H1 (cell line): Measurements from ENCODE around the gene CDK5RAP2. TPM values are rescaled to one million over a fixed set of nuclear protein-coding genes. Genes with fewer than 3 reads are reported as not detected.

Source experiments
- CTCF ChIA-PET: fragments of 300-600 bp; sonication (Branson Sonifier 250); formaldehyde crosslinking; loops from one replicate; lab custom pipeline; 2021; ENCODE audit not compliant: partially characterized antibody; lab: Charles Lee
- POLR2A ChIA-PET: fragments of 300-600 bp; sonication (Branson Sonifier 250); formaldehyde crosslinking; loops from one replicate; lab custom pipeline; 2021; ENCODE audit warnings: inconsistent platforms; ENCODE audit not compliant: partially characterized antibody; lab: Charles Lee
- DNase-seq, 2 experiments: peaks; one replicate each; pipeline versions ENCODE4 v3.0.0 to v3.0.0-alpha.2; 2010 to 2022; ENCODE audit warnings: low spot score in 2 of 2, low read depth in 1 of 2, mixed read lengths in 1 of 2
- FAIRE-seq: peaks from 2 replicates; lab custom pipeline; 2011; peaks lifted over from hg19 to GRCh38; lab: Jason Lieb, UNC
- H2AFZ ChIP-seq: 2 replicates; pipeline ENCODE4 v1.8.1; 2012; ENCODE audit warnings: low read length, inconsistent platforms
- H2AK5ac ChIP-seq: 2 replicates; pipeline ENCODE4 v1.6.1; 2013; ENCODE audit warnings: low read depth, low read length
- H2BK120ac ChIP-seq: replicated peaks from 2 replicates; pipeline ENCODE3; 2013; ENCODE audit warnings: low read depth, low read length, inconsistent platforms
- H2BK12ac ChIP-seq: 2 replicates; pipeline ENCODE4 v1.6.1; 2013; ENCODE audit warnings: low read depth, low read length
- H2BK15ac ChIP-seq: 2 replicates; pipeline ENCODE4 v1.6.1; 2013; ENCODE audit warnings: low read length
- H2BK20ac ChIP-seq: 2 replicates; pipeline ENCODE4 v1.6.1; 2013; ENCODE audit warnings: low read length
- H2BK5ac ChIP-seq: 2 replicates; pipeline ENCODE4 v1.6.1; 2013; ENCODE audit warnings: low read depth, low read length
- H3K14ac ChIP-seq: 2 replicates; pipeline ENCODE4 v1.6.1; 2013; ENCODE audit warnings: inconsistent platforms; ENCODE audit not compliant: insufficient read length
- H3K18ac ChIP-seq: 2 replicates; pipeline ENCODE4 v1.6.1; 2013; ENCODE audit warnings: low read length; ENCODE audit errors: extremely low read depth
- H3K23ac ChIP-seq: 2 replicates; pipeline ENCODE4 v1.6.1; 2013; ENCODE audit warnings: inconsistent platforms; ENCODE audit not compliant: insufficient read length
- H3K23me2 ChIP-seq: 2 replicates; pipeline ENCODE4 v1.6.1; 2013; ENCODE audit warnings: low read depth, low read length
- H3K27ac ChIP-seq: 2 replicates; pipeline ENCODE4 v1.6.1; 2011; ENCODE audit warnings: low read depth, low read length, inconsistent platforms
- H3K27me3 ChIP-seq, 4 experiments: replicated peaks in 1 of 4; 1 replicate in 1 of 4; 2 replicates in 3 of 4; pipeline versions ENCODE4 v1.6.1 to v1.8.1; 2011 to 2013; ENCODE audit warnings: low read length in 3 of 4, mild to moderate bottlenecking in 3 of 4, inconsistent platforms in 2 of 4, mixed read lengths in 2 of 4, moderate library complexity in 1 of 4; ENCODE audit not compliant: control insufficient read depth in 3 of 4, insufficient read depth in 3 of 4; ENCODE audit errors: extremely low read depth in 1 of 4
- H3K36me3 ChIP-seq, 4 experiments: 2 replicates each; pipeline versions ENCODE4 v1.6.1 to v1.8.1; 2011 to 2013; ENCODE audit warnings: mild to moderate bottlenecking in 4 of 4, low read length in 3 of 4, moderate library complexity in 2 of 4, control low read depth in 1 of 4, inconsistent platforms in 1 of 4; ENCODE audit not compliant: insufficient read depth in 4 of 4, control insufficient read depth in 2 of 4
- H3K4ac ChIP-seq: replicated peaks from 2 replicates; pipeline ENCODE3; 2013; ENCODE audit warnings: low read length, low read depth, mixed read lengths, inconsistent platforms; ENCODE audit not compliant: insufficient read length
- H3K4me1 ChIP-seq, 4 experiments: replicated peaks in 1 of 4; 1 replicate in 1 of 4; 2 replicates in 3 of 4; pipeline versions ENCODE4 v1.6.1 to v1.8.1; 2011 to 2013; ENCODE audit warnings: low read length in 3 of 4, inconsistent platforms in 2 of 4, mixed read lengths in 1 of 4; ENCODE audit not compliant: insufficient read depth in 4 of 4, control insufficient read depth in 3 of 4
- H3K4me2 ChIP-seq, 2 experiments: 2 replicates each; pipeline versions ENCODE4 v1.6.1 to v1.8.1; 2011 to 2013; ENCODE audit warnings: low read depth in 2 of 2, low read length in 2 of 2, control low read depth in 1 of 2, inconsistent platforms in 1 of 2, mild to moderate bottlenecking in 1 of 2; ENCODE audit not compliant: insufficient read depth in 1 of 2
- H3K4me3 ChIP-seq, 4 experiments: fragments of 200-600, 300-600 bp in 1 of 4; sonication (generic), shearing (Covaris generic), sonication (Bioruptor Twin) in 1 of 4; 2 replicates each; pipeline versions ENCODE4 v1.5.1 to v1.8.1; 2011 to 2016; ENCODE audit warnings: low read length in 4 of 4, low read depth in 3 of 4, control low read depth in 2 of 4, inconsistent platforms in 2 of 4, mild to moderate bottlenecking in 2 of 4, mixed read lengths in 1 of 4, moderate library complexity in 1 of 4; ENCODE audit not compliant: insufficient read depth in 2 of 4; ENCODE audit errors: extremely low read depth in 1 of 4
- H3K56ac ChIP-seq: replicated peaks from 2 replicates; pipeline ENCODE3; 2013; ENCODE audit warnings: low read depth, mild to moderate bottlenecking, mixed read lengths, low read length, inconsistent platforms; ENCODE audit not compliant: insufficient read length
- H3K79me1 ChIP-seq: 2 replicates; pipeline ENCODE4 v1.6.1; 2013; ENCODE audit warnings: low read depth, low read length, control low read depth
- H3K79me2 ChIP-seq, 2 experiments: 2 replicates each; pipeline versions ENCODE4 v1.6.1 to v1.8.1; 2012 to 2013; ENCODE audit warnings: low read length in 2 of 2, mild to moderate bottlenecking in 2 of 2, inconsistent platforms in 1 of 2; ENCODE audit not compliant: insufficient read depth in 2 of 2, control insufficient read depth in 1 of 2
- H3K9ac ChIP-seq, 4 experiments: replicated peaks in 1 of 4; 1 replicate in 1 of 4; 2 replicates in 3 of 4; pipeline versions ENCODE4 v1.6.1 to v1.8.1; 2011 to 2013; ENCODE audit warnings: low read depth in 3 of 4, low read length in 3 of 4, control low read depth in 2 of 4, mild to moderate bottlenecking in 2 of 4, moderate library complexity in 2 of 4, inconsistent platforms in 1 of 4; ENCODE audit errors: extremely low read depth in 1 of 4
- H3K9me3 ChIP-seq, 2 experiments: 2 replicates each; pipeline versions ENCODE4 v1.6.1 to v1.8.1; 2012 to 2013; ENCODE audit warnings: mild to moderate bottlenecking in 2 of 2, moderate library complexity in 2 of 2, control low read depth in 1 of 2, inconsistent platforms in 1 of 2, low read depth in 1 of 2, low read length in 1 of 2, mixed read lengths in 1 of 2; ENCODE audit not compliant: insufficient read depth in 2 of 2
- H4K20me1 ChIP-seq, 2 experiments: replicated peaks in 1 of 2; 2 replicates each; pipeline versions ENCODE3 to v1.8.1; 2011 to 2013; ENCODE audit warnings: inconsistent platforms in 2 of 2, low read length in 2 of 2, mild to moderate bottlenecking in 1 of 2; ENCODE audit not compliant: insufficient read depth in 2 of 2, control insufficient read depth in 1 of 2
- H4K5ac ChIP-seq: 2 replicates; pipeline ENCODE4 v1.6.1; 2013; ENCODE audit warnings: low read length, low read depth, mixed read lengths, inconsistent platforms; ENCODE audit not compliant: insufficient read length
- H4K8ac ChIP-seq: 2 replicates; pipeline ENCODE4 v1.8.0; 2013; ENCODE audit warnings: mild to moderate bottlenecking, moderate library complexity, low read length, inconsistent platforms; ENCODE audit not compliant: insufficient read depth; ENCODE audit errors: extremely low read depth
- H4K91ac ChIP-seq: replicated peaks from 2 replicates; pipeline ENCODE3; 2013; ENCODE audit warnings: low read length, mixed read lengths, inconsistent platforms; ENCODE audit not compliant: insufficient read length
- MAX ChIP-seq: IDR thresholded peaks from 2 replicates; pipeline ENCODE4 v1.6.1; 2012; ENCODE audit warnings: inconsistent platforms
- SIN3A ChIP-seq, 2 experiments: IDR thresholded peaks in 1 of 2; conservative IDR thresholded peaks in 1 of 2; 2 replicates each; pipeline ENCODE4 v1.6.1; 2011 to 2012; ENCODE audit warnings: low read length in 2 of 2, improper control_type of control experiment in 1 of 2, low read depth in 1 of 2, mild to moderate bottlenecking in 1 of 2
- SIRT6 ChIP-seq: IDR thresholded peaks from one replicate; pipeline ENCODE4 v1.7.1; 2012; ENCODE audit warnings: low read length, inconsistent platforms
- TAF1 ChIP-seq: IDR thresholded peaks from 2 replicates; pipeline ENCODE4 v1.6.1; 2011; ENCODE audit warnings: mild to moderate bottlenecking, low read depth, low read length
- TAF7 ChIP-seq: optimal IDR thresholded peaks from 2 replicates; pipeline ENCODE3; 2011; ENCODE audit warnings: low read depth, mild to moderate bottlenecking, inconsistent platforms, low read length, moderate library complexity, borderline replicate concordance
- TBP ChIP-seq: IDR thresholded peaks from 2 replicates; pipeline ENCODE4 v1.6.1; 2011; ENCODE audit warnings: low read depth, low read length, improper control_type of control experiment
- WGBS, 2 experiments: shearing (Covaris generic) in 1 of 2; methylation state at CpG; one replicate each; pipeline versions ENCODE4 v1.1.6 to v1.1.7; 2013 to 2015; ENCODE audit warnings: low lambda C conversion rate in 2 of 2, mixed read lengths in 2 of 2, inconsistent platforms in 1 of 2, low coverage in 1 of 2, missing lambda C conversion rate in 1 of 2; ENCODE audit not compliant: insufficient replicate concordance in 2 of 2, insufficient coverage in 1 of 2, insufficient read length in 1 of 2; ENCODE audit errors: extremely low coverage in 1 of 2, missing lambda C conversion rate in 1 of 2; 5-methylcytosine and 5-hydroxymethylcytosine counted together
- long read RNA-seq, 2 experiments: library from RNA in 1 of 2; library from capped mRNA in 1 of 2; stranded (forward); transcript quantifications; one replicate each; pipeline ENCODE4 v2.0.0, GENCODE V29; 2021; ENCODE audit warnings: inconsistent platforms in 1 of 2
- polyA minus RNA-seq, 3 experiments: library from RNA; depleted of rRNA, polyadenylated mRNA; stranded (reverse); fragments of >200 nt; gene quantifications; 1 replicate in 2 of 3; 2 replicates in 1 of 3; pipeline ENCODE4 v1.2.3, GENCODE V29; 2011
- polyA plus RNA-seq, 7 experiments: library from polyadenylated mRNA; depleted of rRNA in 3 of 7; stranded (reverse) in 5 of 7; unstranded in 2 of 7; fragments of >200 nt in 5 of 7; fragments of 200-250 nt in 2 of 7; gene quantifications; 1 replicate in 5 of 7; 2 replicates in 1 of 7; 4 replicates in 1 of 7; pipeline versions ENCODE4 v1.2.1 to v1.2.3, GENCODE V29; 2011 to 2013; ENCODE audit warnings: missing spikeins in 2 of 7, mixed read lengths in 2 of 7
- total RNA-seq: library from RNA; stranded (reverse); fragmentation: NEBNext Ultra II Directional; extraction: Animal tissue kit (Norgen Biotek cat#: 25700); gene quantifications from 2 replicates; pipeline ENCODE4 v1.2.1, GENCODE V29; 2021

Gene CDK5RAP2
- total RNA-seq (47.4 and 49.4 TPM in 2 replicates), polyA plus RNA-seq (2011; rRNA removed) (18.0 and 19.8 TPM in 2 replicates), polyA minus RNA-seq (2011; rRNA and poly(A)+ RNA removed) (50.9 and 57.9 TPM in 2 replicates)
- 29.6 TPM for polyA plus RNA-seq (2011; cell fraction: cytosol; rRNA removed)
- 56.9 TPM for polyA plus RNA-seq (2011; cell fraction: nucleus; rRNA removed)
- 35.9 to 44.8 TPM (median 39.7 TPM) in 4 replicates for polyA plus RNA-seq (2012, experiment 1 of 2)
- 4.9 TPM for polyA plus RNA-seq (2012, experiment 2 of 2)
- polyA plus RNA-seq (2013, experiment 1 of 2) = 20.9 TPM
- polyA plus RNA-seq (2013, experiment 2 of 2) = 17.2 TPM
- polyA minus RNA-seq (2011; cell fraction: cytosol; rRNA and poly(A)+ RNA removed) = 24.5 TPM
- polyA minus RNA-seq (2011; cell fraction: nucleus; rRNA and poly(A)+ RNA removed) = 90.8 TPM
- long read RNA-seq, experiment 1, partial matches to known transcripts = 12 of 18 reads
- long read RNA-seq, experiment 1, other reads (novel, unspliced or antisense) = 3 of 18 reads
- long read RNA-seq, experiment 2, partial matches to known transcripts = 7 of 10 reads
- long read RNA-seq, experiment 2, other reads (novel, unspliced or antisense) = 3 of 10 reads

- Histone ChIP-seq H2BK5ac (peak within 1 kb of the TSS; percentile 87), H2BK12ac (peak within 1 kb of the TSS; percentile 27; the same call in 1 of the 2 replicates), H3K9me3 (no peaks in the 10 kb centered on the region), H3K18ac (peak within 1 kb of the TSS; percentile 78), H2BK120ac (no peak within 1 kb of the TSS), H3K14ac (no peak within 1 kb of the TSS), H4K5ac (peak within 1 kb of the TSS; percentile 37), H2BK15ac (peak within 1 kb of the TSS; percentile 92; the same call in 1 of the 2 replicates), H2AK5ac (no peak within 1 kb of the TSS), H3K56ac (peak within 1 kb of the TSS; percentile 39), H4K8ac (peak within 1 kb of the TSS; percentile 91; the same call in 1 of the 2 replicates), H3K4me1 (peaks cover 0 to 8% (median 5%) of the 10 kb centered on the region in 4 experiments; a peak in 4 of 7 replicates), H3K9ac (peak within 1 kb of the TSS; percentile 62 to 87 (median 86)), H4K20me1 (peaks cover 0 to 4% of the 10 kb centered on the region in 2 experiments), H3K4me3 (peak within 1 kb of the TSS; percentile 76 to 98 (median 96)), H2BK20ac (no peak within 1 kb of the TSS), H3K4me2 (peak within 1 kb of the TSS; percentile 64 to 73), H3K27ac (peak within 1 kb of the TSS; percentile 74), H3K79me2 (peaks cover 11 to 41% of the 10 kb centered on the region in 2 experiments), H2AFZ (peak within 1 kb of the TSS; percentile 71), H3K23me2 (0 out of 2 replicates have a peak, but pooled peaks cover 3% of the 10 kb centered on the region), H3K79me1 (peaks cover 16% of the 10 kb centered on the region), H4K91ac (no peak within 1 kb of the TSS), H3K4ac (peak within 1 kb of the TSS; percentile 65), H3K23ac (no peak within 1 kb of the TSS), H3K27me3 (no peaks in the 10 kb centered on the region; a peak in 1 of 7 replicates), H3K36me3 (no peaks in the 10 kb centered on the region)
- DNase-seq (peak; percentile 87 to 92), FAIRE-seq (peak; percentile 55)
- 8% methylated on average over 29 of the region's 33 CpGs; no CpG with 5 or more reads in 1 of the 2 experiments for WGBS, 2 experiments
- ChIA-PET CTCF (no interaction called here), POLR2A (interaction anchor here (0.7 to 1.7 kb wide), 4 partner anchors 9 to 156 kb away, joined by 3 to 4 read pairs (median 4); no protein-coding TSS in a partner anchor)
- TF ChIP-seq MAX (peak; percentile 88), TAF7 (peak; percentile 66), TBP (peak; percentile 69), SIRT6 (no peak), SIN3A (conservative IDR thresholded peaks at IDR 0.05 in 1 of 2, IDR thresholded peaks at IDR 0.05 in 1 of 2; ENCODE audit: low read depth in 1 of 2, low read length in 2 of 2) (0 out of 4 replicates have a peak, but pooled peaks have one; percentile 5 to 31), TAF1 (peak; percentile 79)
Observed at GRCh38 chr9:120580051-120580896, at the start of gene CDK5RAP2. CDK5RAP2 (minus strand) TSS chr9:120580167; CDS start chr9:120579978, 189 bp downstream.
